GM19035 (cell line): ENCODE results near the gene GART.

ENCODE experiments used
- ATAC-seq: cut with Tn5 transposase; IDR thresholded peaks from one replicate; pipeline ENCODE4 v1.9.1; 2021; ENCODE audit not compliant: unreplicated experiment

Gene GART

GRCh38 chr21:33554236-33554981, 12.5 kb upstream of the GART start:
- ATAC-seq: no peak

- ATAC-seq: no peak
Measured at GRCh38 chr21:33552999-33553598, 11.2 kb upstream of the GART start.

- ATAC-seq: no peak
Measured at GRCh38 chr21:33552093-33552998, 10.4 kb upstream of the GART start.

GRCh38 chr21:33551664-33552063, 9.7 kb upstream of the GART start:
- no peak for ATAC-seq

GRCh38 chr21:33550772-33551660, 9.1 kb upstream of the GART start:
- ATAC-seq: no peak

GRCh38 chr21:33549848-33550771, 8.2 kb upstream of the GART start:
- no peak for ATAC-seq

GRCh38 chr21:33546086-33546485, 4.2 kb upstream of the GART start:
- no peak for ATAC-seq

- ATAC-seq: no peak
Measured at GRCh38 chr21:33544451-33545195, 2.7 kb upstream of the GART start.

GRCh38 chr21:33543505-33544129, 1.7 kb upstream of the GART start:
- no peak for ATAC-seq

GRCh38 chr21:33542640-33543504, 955 bp upstream of the GART start, which contains the start of gene SON:
Gene SON, plus strand, starts transcription at chr21:33543038. Its CDS starts 55 bp downstream, at chr21:33543093.
- peak; percentile 93 for ATAC-seq

- no peak for ATAC-seq
Measured at GRCh38 chr21:33541105-33541711, 709 bp downstream of the GART start.

- no peak for ATAC-seq
Measured at GRCh38 chr21:33540711-33541104, 1.2 kb downstream of the GART start.

- ATAC-seq: no peak
Measured at GRCh38 chr21:33539616-33540015, 2.3 kb downstream of the GART start.

- no peak for ATAC-seq
Measured at GRCh38 chr21:33537212-33537611, 4.7 kb downstream of the GART start.

GRCh38 chr21:33531007-33531406, 10.9 kb downstream of the GART start:
- ATAC-seq: no peak

GRCh38 chr21:33522953-33523349, 19.0 kb downstream of the GART start:
- ATAC-seq: no peak
